ELF-1 (cell line): ENCODE measurements around the gene NHLH1.

Experiments used
- DNase-seq: peaks from one replicate; pipeline ENCODE4 v3.0.0-alpha.2; 2016; ENCODE audit warnings: low read depth, low spot score

The NHLH1 gene

DNA sequence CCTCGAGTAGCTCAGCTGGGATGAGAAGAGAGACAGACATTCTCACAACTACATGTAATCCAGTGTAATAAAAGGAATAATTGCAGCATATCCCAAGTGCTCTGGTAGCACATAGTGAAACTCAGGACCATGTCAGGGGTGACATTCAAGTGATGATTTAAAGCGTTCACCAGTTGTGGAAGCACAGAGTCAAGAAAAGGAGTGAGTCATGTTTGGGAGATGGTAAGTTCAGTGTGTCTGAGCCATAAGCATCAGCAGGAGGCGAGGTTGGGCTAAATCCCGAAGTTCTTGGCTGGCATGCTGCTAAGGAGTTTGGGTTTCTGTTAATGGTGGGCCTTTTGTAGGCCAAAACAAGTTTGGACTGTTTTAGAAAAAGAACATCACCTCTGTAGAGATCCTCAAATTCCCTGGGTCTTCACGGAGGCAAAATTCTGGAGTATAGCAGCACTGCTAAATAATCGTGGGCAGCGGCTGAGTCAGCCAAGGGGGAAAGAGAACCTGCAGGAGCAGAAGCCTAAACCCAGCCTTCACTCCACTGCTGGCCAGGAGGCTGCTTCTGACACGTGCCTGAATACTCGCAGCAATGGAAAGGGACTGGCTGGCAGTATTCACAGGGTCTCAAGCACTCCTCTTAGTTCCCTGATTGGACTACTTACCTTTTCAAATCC, 7.2 kb upstream of the NHLH1 start:
- no peak for DNase-seq

DNA sequence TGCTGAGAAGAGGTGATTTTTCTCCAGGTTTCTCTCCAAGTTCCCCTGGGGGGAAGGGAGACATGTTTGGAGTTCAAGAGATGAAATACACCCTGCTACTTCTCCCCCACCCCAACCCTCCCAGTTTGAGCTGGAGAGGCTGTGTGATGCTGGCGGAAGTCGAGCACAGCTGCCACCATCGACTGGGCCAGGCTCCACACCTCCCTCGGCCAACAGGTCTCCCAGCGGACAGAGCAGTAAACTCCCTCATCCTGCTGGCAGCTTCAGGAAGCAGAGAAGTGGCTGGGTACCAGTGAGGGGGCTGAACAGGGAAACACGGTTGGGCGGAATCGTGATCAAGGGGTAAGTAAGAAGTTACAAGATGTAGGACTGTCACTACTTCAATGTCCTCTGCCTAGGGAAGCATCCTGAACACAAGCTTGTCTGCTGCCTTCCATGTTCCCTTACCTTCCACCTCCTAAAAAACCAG, 6.6 kb upstream of the NHLH1 start:
- DNase-seq, result no peak

DNA sequence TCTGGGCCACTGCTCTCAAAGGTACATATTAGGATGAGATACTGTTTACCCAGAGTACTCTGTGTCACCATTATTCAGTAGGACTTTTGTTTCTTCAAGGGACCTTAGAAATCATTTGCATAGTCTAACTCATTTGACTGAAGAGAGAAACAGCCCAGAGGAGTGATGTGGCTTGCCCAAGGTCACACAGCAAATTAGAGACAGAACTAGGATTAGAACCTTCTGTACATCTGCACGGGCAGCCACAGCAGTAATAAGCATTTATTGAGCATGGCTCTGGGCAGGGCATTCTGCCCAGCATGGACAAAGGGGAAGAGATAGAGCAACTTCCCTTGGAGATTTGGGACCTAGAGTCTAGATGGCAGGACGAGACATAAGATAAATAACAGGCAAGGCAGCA, 5.7 kb upstream of the NHLH1 start:
- no peak for DNase-seq

DNA sequence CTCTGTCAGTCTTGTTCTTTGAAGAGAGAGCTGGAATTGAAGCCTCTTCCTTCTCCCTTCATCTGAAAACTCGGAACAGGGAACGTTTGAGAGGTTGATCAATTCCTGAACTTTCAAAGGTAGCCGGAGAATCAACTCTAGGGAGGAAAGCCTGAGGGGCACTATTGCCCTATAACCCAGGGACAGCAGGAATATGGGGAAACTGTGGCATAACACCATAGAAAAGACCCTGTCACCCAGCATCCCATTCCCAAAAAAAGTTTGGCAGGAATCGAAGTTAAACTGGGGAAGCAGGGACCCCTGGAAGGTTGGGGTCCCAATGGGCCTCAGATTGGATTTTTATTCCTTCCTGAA, 5.1 kb upstream of the NHLH1 start:
- DNase-seq, result no peak

DNA sequence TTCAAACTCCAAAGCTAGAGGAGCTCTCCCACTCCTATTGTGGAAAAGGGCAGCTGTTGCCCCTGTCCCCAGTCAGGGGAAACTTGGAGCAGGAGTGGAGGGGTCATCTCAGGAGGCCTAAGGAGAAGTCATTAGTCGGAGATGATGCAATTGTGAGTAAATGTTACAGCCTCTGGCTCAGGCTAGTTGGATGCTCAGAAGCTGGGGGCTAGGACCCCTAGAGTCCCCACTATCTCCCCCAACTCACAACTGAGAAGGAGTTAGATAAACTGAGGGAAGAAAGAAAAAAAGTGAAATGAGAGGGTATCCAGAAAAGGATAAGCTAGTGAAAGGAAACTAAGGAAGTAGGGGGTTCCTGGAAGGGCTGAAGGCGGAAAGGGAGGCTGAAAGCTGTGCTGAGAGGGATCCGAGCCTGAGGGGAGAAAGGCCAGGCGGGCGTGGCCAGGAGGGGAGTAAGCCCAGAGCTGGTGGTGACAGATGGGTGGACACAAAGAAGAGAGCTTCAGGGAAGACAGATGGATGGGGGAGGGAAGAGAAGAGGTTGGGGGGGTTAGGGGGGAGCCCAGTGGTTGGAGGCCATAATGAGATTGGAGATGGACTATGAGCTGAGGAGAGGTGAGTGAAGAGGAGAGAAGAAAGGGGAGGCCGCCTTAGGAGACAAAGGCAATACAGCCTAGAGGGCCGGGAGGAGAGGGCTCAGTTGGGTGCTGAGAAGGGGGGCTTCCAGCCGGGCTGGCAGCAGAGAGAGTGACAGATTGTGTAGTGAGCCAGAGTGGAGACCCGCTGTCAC, 4.5 kb upstream of the NHLH1 start:
- DNase-seq, result peak; percentile 88

DNA sequence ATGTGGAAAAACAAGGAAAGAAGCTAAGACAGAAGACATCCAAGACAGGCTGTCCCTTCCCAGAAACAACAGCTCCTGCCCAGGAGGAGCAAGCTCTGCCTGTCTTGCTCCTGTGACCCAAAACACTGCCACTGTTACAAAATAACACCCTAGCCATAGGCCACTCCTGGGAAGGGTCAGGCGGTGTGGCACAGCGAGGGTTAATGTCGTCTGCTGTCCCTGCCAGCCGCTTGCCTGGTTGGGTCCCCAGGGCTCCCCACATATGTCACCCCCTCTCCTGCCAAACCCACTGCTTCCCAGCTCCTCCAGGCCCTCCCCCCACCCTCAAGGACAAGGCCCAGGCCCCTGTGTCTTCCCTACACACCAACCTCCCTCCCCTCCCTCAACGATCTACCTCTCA, 3.9 kb upstream of the NHLH1 start:
- DNase-seq, result no peak

DNA sequence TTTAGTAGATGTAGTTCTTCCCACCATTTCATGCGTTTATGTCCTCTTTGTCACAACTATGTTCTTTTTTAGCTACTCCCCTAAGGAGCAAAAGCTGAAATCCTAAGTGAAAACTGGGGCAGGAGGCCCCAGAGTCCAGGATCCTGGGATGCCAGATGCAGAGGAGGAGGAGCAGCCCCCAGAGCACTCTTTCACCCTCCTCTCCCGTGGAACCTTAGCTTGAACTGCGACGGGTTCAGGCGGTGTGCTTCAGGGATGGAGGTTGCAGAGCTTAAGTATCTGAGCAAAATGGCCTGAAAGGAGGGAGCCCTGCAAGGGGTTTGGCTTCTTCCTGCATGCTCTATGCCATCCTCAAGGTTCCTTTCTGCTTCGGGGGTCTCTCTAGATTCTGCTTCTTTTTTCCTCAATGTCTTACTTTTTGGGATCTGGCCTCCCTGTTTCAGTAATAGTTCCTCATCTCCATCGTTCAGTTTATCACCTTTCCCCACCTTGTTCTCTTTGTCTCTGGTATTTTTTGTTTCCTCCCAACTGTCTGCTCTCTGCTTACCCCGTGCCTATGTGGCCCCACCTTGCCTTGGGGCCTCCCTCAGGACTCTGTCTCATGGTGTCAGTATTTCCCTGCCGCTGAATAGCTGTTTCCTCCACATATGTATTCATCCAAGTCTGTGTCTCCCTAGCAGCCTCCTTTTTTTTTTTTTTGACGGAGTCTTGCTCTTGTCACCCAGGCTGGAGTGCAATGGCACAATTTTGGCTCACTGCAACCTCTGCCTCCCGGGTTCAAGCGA, 2.7 kb upstream of the NHLH1 start:
- DNase-seq, result no peak

DNA sequence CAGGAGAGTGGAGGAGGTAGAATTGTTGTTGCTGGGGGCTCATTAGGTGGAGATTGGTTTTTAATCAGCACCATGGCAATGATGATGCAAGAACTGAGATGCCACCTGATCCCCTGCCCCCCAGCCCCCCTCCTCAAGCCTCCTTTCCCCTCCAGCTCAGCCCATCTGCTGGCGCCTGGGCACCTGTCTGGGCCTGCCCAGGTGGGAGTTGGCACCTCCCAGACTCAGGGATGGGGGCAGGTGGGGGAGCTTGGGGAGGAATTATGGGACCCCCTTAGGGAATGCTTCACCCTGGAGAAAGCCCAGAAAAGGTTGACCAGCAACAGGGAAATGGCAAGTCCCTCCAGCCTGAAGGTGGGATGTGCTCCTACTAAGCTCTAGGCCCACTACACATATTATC, 1.5 kb upstream of the NHLH1 start:
- DNase-seq, result no peak

DNA sequence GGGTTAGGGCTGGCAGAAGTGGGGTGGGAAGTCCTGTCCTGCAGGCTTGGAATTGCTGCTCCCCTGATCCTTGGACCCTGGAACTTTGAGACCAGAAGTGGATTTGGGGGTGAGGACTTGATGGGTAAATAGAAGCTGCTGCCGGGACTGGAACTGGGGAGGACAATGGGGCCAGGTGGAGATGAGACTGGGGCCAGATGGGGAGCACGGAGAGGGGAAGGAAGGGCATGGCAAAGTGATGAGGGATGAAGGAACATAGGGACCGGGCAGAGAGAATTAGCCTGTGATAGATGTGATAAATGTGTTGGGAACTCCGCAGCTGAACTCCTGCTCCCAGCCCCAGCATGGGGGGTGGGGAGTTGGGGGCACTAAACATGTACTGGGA, 637 bp downstream of the NHLH1 start:
- no peak for DNase-seq

DNA sequence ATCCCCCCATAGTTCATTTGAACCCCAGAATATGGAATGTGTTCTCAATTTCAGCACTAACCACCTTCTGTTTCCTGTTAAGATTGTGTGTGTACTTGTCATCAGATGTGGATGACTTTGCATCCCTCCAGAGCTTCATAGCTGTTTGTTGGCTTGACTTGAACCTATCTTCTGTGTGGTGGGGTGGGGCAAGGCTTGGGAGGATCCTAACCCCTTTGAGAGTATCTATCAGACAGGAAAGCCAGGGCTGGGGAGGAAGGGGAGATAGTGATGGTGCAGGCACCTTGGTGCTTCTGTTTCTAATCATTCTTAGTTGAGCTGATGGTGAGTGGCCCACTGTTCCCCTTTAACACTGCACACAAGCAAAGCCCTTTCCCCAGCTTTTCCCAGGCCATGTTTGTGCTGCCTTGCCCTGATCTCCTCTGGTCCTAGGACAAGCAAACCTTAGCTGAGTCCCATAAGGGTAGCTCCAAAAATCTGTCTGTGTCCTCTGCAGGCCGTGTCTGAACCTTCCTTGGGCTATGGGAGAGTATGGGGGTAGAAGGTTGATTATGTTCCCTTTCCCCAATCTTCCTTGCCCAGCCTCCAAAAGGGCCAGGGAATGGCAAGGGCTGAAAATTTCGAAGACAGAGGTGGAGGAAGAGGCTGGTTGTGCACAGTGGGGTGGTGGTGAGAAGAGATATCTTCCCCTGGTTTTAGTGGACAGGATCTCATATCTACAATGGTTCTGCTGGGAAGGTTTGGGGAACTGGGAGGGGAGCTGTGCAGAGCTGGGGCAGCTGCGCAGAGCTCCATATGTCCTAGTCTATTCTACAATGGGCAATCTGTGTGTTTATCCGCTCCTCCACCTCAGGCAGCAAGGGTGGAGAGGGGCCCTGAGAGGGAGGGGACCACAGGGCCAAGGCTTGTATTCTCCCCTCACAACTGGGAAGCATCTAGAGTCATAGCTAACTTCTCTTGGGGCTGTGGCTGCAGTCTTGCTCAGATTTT, 1.4 kb downstream of the NHLH1 start:
- DNase-seq, result no peak

DNA sequence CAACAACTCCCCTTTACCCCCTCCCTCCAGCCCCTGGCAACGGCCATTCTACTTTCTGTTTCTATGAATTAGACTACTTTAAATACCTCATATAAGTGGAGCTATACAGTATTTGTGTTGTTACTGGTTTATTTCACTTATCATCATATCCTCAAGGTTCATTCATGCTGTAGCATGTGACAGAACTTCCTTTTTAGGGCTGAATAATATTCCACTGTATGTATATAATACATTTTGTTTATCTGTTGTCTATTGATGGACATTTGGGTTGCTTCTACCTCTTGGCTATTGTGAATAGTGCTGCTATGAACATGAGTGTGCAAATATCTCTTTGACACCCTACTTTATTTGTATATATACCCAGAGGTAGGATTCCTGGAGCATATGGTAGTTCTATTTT, 2.2 kb downstream of the NHLH1 start:
- no peak for DNase-seq

DNA sequence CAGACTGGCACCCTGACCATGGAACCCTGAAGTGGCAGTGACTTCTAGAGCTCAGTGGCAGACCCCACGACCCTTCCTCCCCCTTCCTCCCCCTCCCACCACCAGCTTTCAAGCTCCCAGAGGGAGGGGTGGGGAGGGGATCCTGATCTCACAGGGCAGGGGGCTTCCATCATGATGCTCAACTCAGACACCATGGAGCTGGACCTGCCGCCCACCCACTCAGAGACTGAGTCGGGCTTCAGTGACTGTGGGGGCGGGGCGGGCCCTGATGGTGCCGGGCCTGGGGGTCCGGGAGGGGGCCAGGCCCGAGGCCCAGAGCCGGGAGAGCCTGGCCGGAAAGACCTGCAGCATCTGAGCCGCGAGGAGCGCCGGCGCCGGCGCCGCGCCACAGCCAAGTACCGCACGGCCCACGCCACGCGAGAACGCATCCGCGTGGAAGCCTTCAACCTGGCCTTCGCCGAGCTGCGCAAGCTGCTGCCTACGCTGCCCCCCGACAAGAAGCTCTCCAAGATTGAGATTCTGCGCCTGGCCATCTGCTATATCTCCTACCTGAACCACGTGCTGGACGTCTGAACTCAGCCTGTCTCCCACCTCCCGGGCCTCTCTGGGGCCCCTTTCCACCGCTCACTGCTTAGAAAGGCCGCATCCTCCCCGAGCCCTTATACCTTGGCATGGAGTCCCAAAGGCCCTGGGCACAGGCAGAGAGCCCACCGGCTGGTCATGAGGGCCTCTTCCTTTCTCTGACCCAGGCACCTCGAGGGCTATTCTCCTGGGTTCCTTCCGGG, 3.9 kb downstream of the NHLH1 start:
- DNase-seq, result no peak

DNA sequence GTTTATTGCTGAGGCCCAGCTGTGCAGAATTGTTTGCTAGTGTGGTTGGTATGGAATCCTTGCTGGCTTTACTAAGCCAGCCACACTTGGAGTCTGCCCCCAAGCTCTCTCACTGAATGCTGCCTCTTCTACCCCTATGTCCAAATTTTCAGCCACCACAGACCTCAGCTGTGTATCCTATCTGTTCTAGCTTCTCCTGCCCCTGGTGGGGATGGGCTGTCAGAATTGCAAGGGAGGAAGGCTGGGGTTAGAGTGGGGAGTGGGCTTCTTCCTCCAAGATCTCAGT, 4.4 kb downstream of the NHLH1 start:
- no peak for DNase-seq

DNA sequence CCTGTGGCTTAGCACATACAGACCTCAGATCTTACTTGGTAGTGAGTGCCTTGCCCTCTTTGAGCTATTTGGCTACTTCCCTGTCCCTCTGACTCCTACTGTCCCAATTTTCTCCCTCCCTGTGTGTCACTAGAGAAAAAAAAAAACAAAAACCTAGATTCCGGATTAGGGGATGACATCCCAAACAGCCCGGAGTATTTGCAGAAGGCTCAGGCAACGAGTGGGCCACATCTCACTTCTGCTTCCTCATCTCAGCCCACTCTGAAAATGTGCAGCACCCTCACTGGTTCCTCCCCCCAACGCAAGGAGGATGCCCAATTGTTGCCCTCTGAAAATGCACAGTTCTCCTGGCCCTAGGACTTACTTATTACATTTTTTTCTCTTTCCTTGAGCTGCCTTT, 4.9 kb downstream of the NHLH1 start:
- DNase-seq, result no peak

DNA sequence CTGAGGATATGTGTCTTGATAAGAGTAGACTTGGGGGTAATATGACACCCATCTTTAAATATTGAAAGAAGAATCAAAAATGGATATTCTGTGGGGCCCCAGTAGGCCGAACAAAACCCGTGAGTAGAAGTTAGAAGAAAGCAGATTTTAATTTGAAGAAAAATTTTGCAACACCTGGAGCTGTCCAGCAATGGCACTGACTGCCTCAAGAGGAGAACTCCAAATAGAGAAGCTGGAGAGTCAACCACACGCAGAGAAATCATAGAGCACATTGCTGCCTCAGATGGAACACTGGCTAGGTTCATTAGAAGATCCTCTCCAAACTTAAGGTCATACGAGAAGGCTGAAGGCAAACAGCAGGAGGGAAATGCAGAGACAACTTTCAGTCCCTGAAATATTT, 6.8 kb downstream of the NHLH1 start:
- no peak for DNase-seq

DNA sequence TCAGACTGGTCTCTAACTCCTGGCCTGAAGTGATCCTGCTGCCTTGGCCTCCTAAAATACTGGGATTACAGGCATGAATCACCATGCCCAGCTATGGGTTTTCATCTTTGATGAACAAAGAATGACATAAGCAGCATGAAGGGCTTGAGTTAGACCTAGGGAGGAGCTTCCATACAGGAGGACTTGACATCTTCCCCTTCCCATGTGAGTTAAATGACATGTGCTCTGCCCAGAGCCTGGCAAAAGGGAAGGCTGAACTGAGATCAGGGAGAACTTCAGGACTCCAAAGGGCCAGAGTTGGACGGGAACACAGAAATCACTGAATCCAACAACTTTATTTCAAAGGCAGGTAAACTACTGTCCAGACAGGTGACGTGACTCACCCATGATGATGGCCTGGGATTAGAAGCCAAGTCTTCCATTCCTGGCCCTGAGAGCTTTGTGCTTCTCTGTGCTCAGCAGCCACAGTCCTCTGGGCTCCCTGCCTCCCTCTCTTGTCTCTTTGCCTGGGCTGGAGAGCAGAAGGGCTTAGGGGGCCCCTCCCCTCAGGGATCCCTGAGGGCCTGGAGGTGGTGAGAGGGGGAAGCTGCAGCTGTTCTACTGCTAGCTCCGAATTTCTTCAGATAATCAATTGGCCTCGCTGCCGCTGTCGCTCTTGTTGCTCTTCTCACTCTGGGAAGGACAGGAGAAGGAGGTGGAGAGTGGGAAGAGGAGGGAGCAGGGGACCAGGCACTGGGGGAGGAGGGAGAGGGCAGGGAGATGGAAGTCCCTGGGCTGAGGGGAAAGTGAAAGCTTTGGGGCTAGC, 7.6 kb downstream of the NHLH1 start:
- DNase-seq, result peak; percentile 76

DNA sequence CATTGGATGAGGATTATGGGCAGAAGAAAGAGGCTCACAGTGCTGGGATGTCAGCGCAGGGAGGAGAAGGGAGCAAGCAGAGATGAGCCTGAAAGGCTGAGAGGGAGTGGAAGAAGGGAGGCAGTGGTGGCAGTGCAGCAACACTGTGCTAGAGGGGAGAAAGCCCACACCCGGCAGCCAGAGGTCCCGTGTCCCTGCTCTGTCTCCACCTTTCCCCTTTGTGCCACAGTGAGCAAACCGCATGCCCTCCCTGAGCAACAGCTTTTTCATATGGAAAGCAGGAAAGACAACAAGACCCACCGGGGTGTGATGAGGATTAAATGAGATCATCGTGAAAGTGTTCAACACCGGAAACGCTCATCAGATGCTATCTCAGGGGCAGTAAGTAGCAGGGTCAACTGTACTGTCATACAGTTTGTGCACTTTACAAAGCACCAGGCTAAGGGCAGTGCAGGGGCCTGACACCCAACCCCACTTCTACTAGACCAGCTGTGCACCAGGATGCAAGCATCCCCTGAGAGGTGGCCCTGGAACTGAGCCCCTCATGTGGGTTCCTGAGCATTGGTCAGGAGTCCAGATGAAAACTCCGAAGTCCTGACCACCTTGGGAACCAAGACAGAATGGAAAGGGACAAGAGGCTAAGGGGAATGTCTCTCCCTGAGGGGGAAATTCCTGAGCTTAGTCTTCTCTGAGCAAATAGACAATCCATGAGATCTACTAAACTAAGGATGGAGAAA, 9.1 kb downstream of the NHLH1 start:
- DNase-seq, result peak; percentile 80

DNA sequence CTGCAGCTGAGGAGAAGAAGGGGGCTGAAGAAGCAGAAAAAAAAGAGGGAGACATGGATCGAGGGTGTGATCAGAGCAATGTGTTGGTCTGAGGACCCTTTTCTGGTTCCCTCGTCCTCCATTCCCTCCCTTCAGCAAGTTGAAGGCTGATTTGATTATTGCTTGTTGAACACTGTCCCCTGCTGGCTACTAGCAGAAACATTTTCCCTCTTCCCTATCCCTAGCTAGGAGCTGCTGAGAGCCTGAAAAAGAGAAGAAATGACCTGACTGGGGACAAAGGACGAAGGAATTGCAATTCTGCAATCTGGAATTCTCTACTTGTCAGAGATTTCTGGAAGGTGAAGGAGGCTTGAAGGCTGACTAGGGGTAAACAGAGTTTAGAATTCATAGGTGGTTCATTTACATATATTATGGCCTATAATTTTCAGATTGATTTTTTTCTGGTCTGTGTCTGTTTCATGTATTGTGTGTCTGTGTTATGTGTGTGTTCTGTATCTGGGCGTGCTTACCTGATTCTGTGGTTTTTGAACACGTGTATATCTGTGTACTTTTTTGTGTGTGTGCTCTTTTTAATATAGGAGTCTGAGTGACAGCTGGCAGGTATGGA, 9.8 kb downstream of the NHLH1 start:
- peak; percentile 78 for DNase-seq
